HepG2 (cell line): ENCODE results near the gene TOP2A. TPM values are rescaled to one million over a fixed set of nuclear protein-coding genes. Genes with fewer than 3 reads are reported as not detected.

Source experiments
- EEA1 ChIP-seq: sonication (generic); formaldehyde crosslinking; IDR thresholded peaks from 2 replicates; pipeline ENCODE4 v1.5.1; 2020; ENCODE audit warnings: mild to moderate bottlenecking, missing genetic modification reagents, borderline replicate concordance
- GLI4 ChIP-seq: sonication (generic); formaldehyde crosslinking; IDR thresholded peaks from 2 replicates; pipeline ENCODE4 v1.5.1; 2020; ENCODE audit warnings: missing genetic modification reagents, mild to moderate bottlenecking, moderate library complexity, borderline replicate concordance
- GTF3A ChIP-seq: sonication (generic); formaldehyde crosslinking; conservative IDR thresholded peaks from 2 replicates; pipeline ENCODE4 v1.4.0; 2020; ENCODE audit warnings: mild to moderate bottlenecking, missing genetic modification reagents
- HIVEP1 ChIP-seq: sonication (generic); formaldehyde crosslinking; IDR thresholded peaks from 2 replicates; pipeline ENCODE4 v1.4.0; 2020; ENCODE audit warnings: mild to moderate bottlenecking, missing genetic modification reagents
- HNRNPK ChIP-seq: fragments of 200-400 bp; formaldehyde crosslinking; IDR thresholded peaks from 2 replicates; pipeline ENCODE4 v1.6.1; 2018; ENCODE audit warnings: low read length, low read depth, moderate library complexity, mild to moderate bottlenecking; ENCODE audit not compliant: poor library complexity, severe bottlenecking
- KDM2A ChIP-seq: sonication (generic); formaldehyde crosslinking; IDR thresholded peaks from 2 replicates; pipeline ENCODE4 v1.4.0; 2020; ENCODE audit warnings: low read depth, missing genetic modification reagents, borderline replicate concordance
- SOX6 ChIP-seq, 2 experiments: fragments of 450-650 bp in 1 of 2; sonication (generic) in 1 of 2; formaldehyde crosslinking in 1 of 2; IDR thresholded peaks; 2 replicates each; pipeline versions ENCODE4 v1.4.0 to v1.6.1; 2017 to 2020; ENCODE audit warnings: antibody characterized with exemption in 1 of 2, mild to moderate bottlenecking in 1 of 2, missing genetic modification reagents in 1 of 2
- ZFX ChIP-seq: sonication (generic); formaldehyde crosslinking; IDR thresholded peaks from 2 replicates; pipeline ENCODE4 v1.4.0; 2020; ENCODE audit warnings: mild to moderate bottlenecking, low read depth, missing genetic modification reagents, moderate library complexity
- ZNF260 ChIP-seq: sonication (generic); formaldehyde crosslinking; IDR thresholded peaks from 2 replicates; pipeline ENCODE4 v1.4.0; 2020; ENCODE audit warnings: missing genetic modification reagents, low read depth, mild to moderate bottlenecking, borderline replicate concordance
- ZNF773 ChIP-seq: sonication (generic); formaldehyde crosslinking; IDR thresholded peaks from 2 replicates; pipeline ENCODE4 v1.4.0; 2020; ENCODE audit warnings: missing genetic modification reagents, borderline replicate concordance
- ZNF784 ChIP-seq: sonication (generic); formaldehyde crosslinking; IDR thresholded peaks from 2 replicates; pipeline ENCODE4 v1.5.1; 2020; ENCODE audit warnings: missing genetic modification reagents, mild to moderate bottlenecking, borderline replicate concordance
- ZNF788 ChIP-seq: sonication (generic); formaldehyde crosslinking; IDR thresholded peaks from 2 replicates; pipeline ENCODE4 v1.5.0; 2020; ENCODE audit warnings: mild to moderate bottlenecking, missing genetic modification reagents, borderline replicate concordance
- ZSCAN12 ChIP-seq: sonication (generic); formaldehyde crosslinking; IDR thresholded peaks from 2 replicates; pipeline ENCODE4 v1.9.0; 2021; ENCODE audit warnings: mild to moderate bottlenecking, missing genetic modification reagents
- polyA plus RNA-seq, 8 experiments: library from polyadenylated mRNA; depleted of rRNA in 3 of 8; stranded (reverse) in 7 of 8; unstranded in 1 of 8; fragments of >200 nt; fragmentation: Illumina TruSeq in 4 of 8; extraction: Trizol in 4 of 8; gene quantifications; 2 replicates each; pipeline versions ENCODE4 v1.2.1 to v1.2.3, GENCODE V29; 2011 to 2016; ENCODE audit warnings: low read depth in 4 of 8, missing spikeins in 1 of 8, mixed read lengths in 1 of 8; ENCODE audit not compliant: insufficient read depth in 1 of 8
- total RNA-seq, 5 experiments: library from RNA; depleted of rRNA; stranded (reverse); fragments of >200 nt; fragmentation: Illumina TruSeq; extraction: Trizol; gene quantifications; 2 replicates each; pipeline ENCODE4 v1.2.3, GENCODE V29; 2016; ENCODE audit warnings: low read depth in 1 of 5
- TF ChIP-seq, protein P1 (sequence below): sonication (generic); formaldehyde crosslinking; IDR thresholded peaks from 2 replicates; pipeline ENCODE4 v1.8.1; 2023; ENCODE audit warnings: missing genetic modification reagents, mild to moderate bottlenecking, borderline replicate concordance
- TF ChIP-seq, protein P2 (sequence below): sonication (generic); formaldehyde crosslinking; IDR thresholded peaks from 2 replicates; pipeline ENCODE4 v1.8.1; 2023; ENCODE audit warnings: missing genetic modification reagents, inconsistent platforms, borderline replicate concordance
- TF ChIP-seq, protein P3 (sequence below): sonication (generic); formaldehyde crosslinking; IDR thresholded peaks from 2 replicates; pipeline ENCODE4 v1.4.0; 2020; ENCODE audit warnings: mild to moderate bottlenecking, low read depth, missing genetic modification reagents
- TF ChIP-seq, protein P4 (sequence below): sonication (generic); formaldehyde crosslinking; IDR thresholded peaks from 2 replicates; pipeline ENCODE4 v1.5.1; 2020; ENCODE audit warnings: mild to moderate bottlenecking, missing genetic modification reagents, moderate library complexity

TOP2A gene
- total and polyA plus RNA-seq, 2 of the 13 experiments (the other 11 are each of a cell fraction or from before 2014, with no cell fraction given) = 108 to 327 TPM

DNA sequence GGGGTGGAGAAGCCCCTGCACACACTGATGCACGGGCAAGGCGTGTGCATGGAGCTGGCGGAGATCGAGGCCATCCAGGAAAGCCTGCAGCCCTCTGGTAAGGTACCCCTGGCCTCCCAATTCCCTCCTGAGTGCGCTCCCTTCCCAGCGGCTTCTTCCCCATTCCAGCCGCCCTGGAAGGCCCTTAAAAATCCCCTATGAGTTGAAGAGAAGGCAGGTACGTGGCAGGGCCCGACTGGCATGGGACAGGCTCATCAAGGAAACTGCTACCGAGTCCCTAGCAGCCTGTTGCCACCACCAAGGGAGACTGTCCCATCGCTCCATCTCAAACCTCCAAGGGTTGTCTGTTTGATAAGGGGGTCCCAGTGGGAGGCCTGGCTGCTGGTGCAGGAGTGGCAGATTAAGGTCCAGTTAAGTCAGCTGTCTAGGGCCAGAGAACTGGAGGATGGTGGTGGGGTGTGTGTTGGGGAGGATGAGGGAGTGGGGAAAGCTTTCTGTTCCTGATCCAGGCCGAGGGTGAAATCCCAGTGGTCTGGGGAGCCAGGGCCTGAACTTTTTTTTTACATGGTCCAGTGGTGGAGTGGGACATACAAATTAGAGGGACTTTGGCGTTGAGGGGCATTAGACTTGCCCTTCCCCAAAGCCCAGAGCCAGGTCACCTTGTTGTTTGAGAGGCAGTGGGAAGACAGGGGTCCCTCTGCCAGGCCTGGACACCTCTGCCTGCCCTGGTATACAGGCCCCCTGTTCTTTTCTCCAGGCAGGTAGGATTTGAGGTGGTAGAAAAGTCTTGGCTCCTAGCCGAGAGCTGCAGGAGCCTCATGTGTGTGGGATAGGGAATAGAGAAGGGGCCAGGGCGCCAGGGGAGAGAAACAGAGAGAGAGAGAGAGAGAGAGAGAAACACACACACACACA lies 26.5 kb upstream of the TOP2A start (continued):
- TF ChIP-seq, protein P1, sequence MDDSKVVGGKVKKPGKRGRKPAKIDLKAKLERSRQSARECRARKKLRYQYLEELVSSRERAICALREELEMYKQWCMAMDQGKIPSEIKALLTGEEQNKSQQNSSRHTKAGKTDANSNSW = 0 out of 2 replicates have a peak, but pooled peaks have one; percentile 1
- 0 out of 2 replicates have a peak, but pooled peaks have one; percentile 9 for TF ChIP-seq GLI4 (CRISPR knock-in tag)
- peak; percentile 30; the same call in 1 of the 2 replicates for TF ChIP-seq ZNF788
- 0 out of 2 replicates have a peak, but pooled peaks have one; percentile 10 for TF ChIP-seq KDM2A (CRISPR knock-in tag)
- TF ChIP-seq, protein P2, sequence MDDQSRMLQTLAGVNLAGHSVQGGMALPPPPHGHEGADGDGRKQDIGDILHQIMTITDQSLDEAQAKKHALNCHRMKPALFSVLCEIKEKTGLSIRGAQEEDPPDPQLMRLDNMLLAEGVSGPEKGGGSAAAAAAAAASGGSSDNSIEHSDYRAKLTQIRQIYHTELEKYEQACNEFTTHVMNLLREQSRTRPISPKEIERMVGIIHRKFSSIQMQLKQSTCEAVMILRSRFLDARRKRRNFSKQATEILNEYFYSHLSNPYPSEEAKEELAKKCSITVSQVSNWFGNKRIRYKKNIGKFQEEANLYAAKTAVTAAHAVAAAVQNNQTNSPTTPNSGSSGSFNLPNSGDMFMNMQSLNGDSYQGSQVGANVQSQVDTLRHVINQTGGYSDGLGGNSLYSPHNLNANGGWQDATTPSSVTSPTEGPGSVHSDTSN = 0 out of 2 replicates have a peak, but pooled peaks have one; percentile 2
- 0 out of 2 replicates have a peak, but pooled peaks have one; percentile 18 for TF ChIP-seq ZSCAN12 (CRISPR knock-in tag)
- TF ChIP-seq, protein P3, sequence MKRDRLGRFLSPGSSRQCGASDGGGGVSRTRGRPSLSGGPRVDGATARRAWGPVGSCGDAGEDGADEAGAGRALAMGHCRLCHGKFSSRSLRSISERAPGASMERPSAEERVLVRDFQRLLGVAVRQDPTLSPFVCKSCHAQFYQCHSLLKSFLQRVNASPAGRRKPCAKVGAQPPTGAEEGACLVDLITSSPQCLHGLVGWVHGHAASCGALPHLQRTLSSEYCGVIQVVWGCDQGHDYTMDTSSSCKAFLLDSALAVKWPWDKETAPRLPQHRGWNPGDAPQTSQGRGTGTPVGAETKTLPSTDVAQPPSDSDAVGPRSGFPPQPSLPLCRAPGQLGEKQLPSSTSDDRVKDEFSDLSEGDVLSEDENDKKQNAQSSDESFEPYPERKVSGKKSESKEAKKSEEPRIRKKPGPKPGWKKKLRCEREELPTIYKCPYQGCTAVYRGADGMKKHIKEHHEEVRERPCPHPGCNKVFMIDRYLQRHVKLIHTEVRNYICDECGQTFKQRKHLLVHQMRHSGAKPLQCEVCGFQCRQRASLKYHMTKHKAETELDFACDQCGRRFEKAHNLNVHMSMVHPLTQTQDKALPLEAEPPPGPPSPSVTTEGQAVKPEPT (CRISPR knock-in tag) = 0 out of 2 replicates have a peak, but pooled peaks have one; percentile 4
- TF ChIP-seq, protein P4, sequence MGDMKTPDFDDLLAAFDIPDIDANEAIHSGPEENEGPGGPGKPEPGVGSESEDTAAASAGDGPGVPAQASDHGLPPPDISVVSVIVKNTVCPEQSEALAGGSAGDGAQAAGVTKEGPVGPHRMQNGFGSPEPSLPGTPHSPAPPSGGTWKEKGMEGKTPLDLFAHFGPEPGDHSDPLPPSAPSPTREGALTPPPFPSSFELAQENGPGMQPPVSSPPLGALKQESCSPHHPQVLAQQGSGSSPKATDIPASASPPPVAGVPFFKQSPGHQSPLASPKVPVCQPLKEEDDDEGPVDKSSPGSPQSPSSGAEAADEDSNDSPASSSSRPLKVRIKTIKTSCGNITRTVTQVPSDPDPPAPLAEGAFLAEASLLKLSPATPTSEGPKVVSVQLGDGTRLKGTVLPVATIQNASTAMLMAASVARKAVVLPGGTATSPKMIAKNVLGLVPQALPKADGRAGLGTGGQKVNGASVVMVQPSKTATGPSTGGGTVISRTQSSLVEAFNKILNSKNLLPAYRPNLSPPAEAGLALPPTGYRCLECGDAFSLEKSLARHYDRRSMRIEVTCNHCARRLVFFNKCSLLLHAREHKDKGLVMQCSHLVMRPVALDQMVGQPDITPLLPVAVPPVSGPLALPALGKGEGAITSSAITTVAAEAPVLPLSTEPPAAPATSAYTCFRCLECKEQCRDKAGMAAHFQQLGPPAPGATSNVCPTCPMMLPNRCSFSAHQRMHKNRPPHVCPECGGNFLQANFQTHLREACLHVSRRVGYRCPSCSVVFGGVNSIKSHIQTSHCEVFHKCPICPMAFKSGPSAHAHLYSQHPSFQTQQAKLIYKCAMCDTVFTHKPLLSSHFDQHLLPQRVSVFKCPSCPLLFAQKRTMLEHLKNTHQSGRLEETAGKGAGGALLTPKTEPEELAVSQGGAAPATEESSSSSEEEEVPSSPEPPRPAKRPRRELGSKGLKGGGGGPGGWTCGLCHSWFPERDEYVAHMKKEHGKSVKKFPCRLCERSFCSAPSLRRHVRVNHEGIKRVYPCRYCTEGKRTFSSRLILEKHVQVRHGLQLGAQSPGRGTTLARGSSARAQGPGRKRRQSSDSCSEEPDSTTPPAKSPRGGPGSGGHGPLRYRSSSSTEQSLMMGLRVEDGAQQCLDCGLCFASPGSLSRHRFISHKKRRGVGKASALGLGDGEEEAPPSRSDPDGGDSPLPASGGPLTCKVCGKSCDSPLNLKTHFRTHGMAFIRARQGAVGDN (CRISPR knock-in tag) = peak; percentile 48; the same call in 1 of the 2 replicates
- peak; percentile 7; the same call in 1 of the 2 replicates for TF ChIP-seq ZFX (CRISPR knock-in tag)
- TF ChIP-seq HNRNPK = no peak
- peak; percentile 9; the same call in 1 of the 2 replicates for TF ChIP-seq ZNF773 (CRISPR knock-in tag)
- TF ChIP-seq HIVEP1 (CRISPR knock-in tag) = 0 out of 2 replicates have a peak, but pooled peaks have one; percentile 38
- TF ChIP-seq ZNF260 (CRISPR knock-in tag) = 0 out of 2 replicates have a peak, but pooled peaks have one; percentile 22
- no peak for TF ChIP-seq SOX6 (IDR thresholded peaks at IDR 0.05)
- 0 out of 2 replicates have a peak, but pooled peaks have one; percentile 20 for TF ChIP-seq SOX6 (CRISPR knock-in tag; IDR thresholded peaks at IDR 0.05)
- TF ChIP-seq GTF3A (CRISPR knock-in tag) = no peak
- TF ChIP-seq EEA1 (CRISPR knock-in tag) = 0 out of 2 replicates have a peak, but pooled peaks have one; percentile 22
- 0 out of 2 replicates have a peak, but pooled peaks have one; percentile 13 for TF ChIP-seq ZNF784 (CRISPR knock-in tag)
